Lower lobe of right lung (tissue), 2 donors: ENCODE data around the gene PHF14. TPM values are rescaled to one million over a fixed set of nuclear protein-coding genes. Genes with fewer than 3 reads are reported as not detected.

ENCODE experiments used
- ATAC-seq, 2 donors: fragments of 200-7000 bp; cut with Tn5 transposase; one replicate each; pipeline ENCODE4 v1.9.1; 2020 to 2022; ENCODE audit warnings: mild to moderate bottlenecking in 2 of 2, moderate library complexity in 2 of 2
- DNase-seq: peaks from one replicate; pipeline ENCODE4 v3.0.0-alpha.2; 2020
- H3K27ac ChIP-seq: fragments of 200-600 bp; one replicate; pipeline ENCODE4 v1.8.0; 2022
- H3K27me3 ChIP-seq: fragments of 200-600 bp; one replicate; pipeline ENCODE4 v1.8.0; 2022; ENCODE audit warnings: low read depth
- H3K36me3 ChIP-seq: fragments of 200-600 bp; one replicate; pipeline ENCODE4 v1.8.0; 2022; ENCODE audit warnings: mild to moderate bottlenecking
- H3K4me1 ChIP-seq: fragments of 200-600 bp; one replicate; pipeline ENCODE4 v1.8.0; 2022
- H3K4me3 ChIP-seq: fragments of 200-600 bp; one replicate; pipeline ENCODE4 v1.8.0; 2022; ENCODE audit warnings: mild to moderate bottlenecking
- H3K9me3 ChIP-seq: fragments of 200-600 bp; one replicate; pipeline ENCODE4 v1.8.0; 2022
- intact Hi-C: fragments of 100-400 bp; cut with DNase I; formaldehyde crosslinking; loops from one replicate; pipeline ENCODE4 v1.11.0; 2022
- total RNA-seq: library from RNA; stranded (reverse); fragmentation: NEBNext Ultra II Directional; extraction: Animal tissue kit (Norgen Biotek cat#: 25700); gene quantifications from one replicate; pipeline ENCODE4 v1.2.1, GENCODE V29; 2021
- TF ChIP-seq, protein P1 (sequence below): fragments of 200-600 bp; IDR thresholded peaks from one replicate; pipeline ENCODE4 v1.8.0; 2022; ENCODE audit warnings: antibody characterized with exemption, mild to moderate bottlenecking
- donor health status: DM: no; HTN: yes; CAD: no; lungs with severe emphysema.

Gene PHF14
- total RNA-seq, 1 donor from 2014 or later, result 27.9 TPM

DNA sequence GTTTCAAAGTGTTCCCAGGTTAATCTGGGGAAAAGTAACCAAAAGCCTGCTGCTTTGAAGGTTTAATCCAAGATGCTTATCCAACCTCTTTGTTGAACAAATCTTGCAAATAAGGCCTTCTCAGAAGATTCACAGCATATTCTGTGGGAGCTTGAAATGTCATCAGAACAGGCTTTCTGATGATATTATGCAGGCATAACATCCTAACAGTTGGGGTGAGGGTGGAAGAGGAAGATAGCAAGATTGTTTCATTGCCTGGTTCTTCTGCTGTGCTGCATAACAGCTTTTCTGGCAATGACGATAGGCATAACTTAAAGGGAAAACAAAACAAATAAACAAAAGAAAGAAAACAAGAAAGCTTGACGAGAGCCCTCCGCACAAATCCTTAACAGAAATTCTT, 217.4 kb downstream of the PHF14 start:
- ATAC-seq, result no peak
- no peaks in the 10 kb centered on the region for H3K9me3 ChIP-seq
- H3K27ac ChIP-seq, result no peak overlapping the region
- intact Hi-C loops, result no loop called here
- TF ChIP-seq, protein P1, sequence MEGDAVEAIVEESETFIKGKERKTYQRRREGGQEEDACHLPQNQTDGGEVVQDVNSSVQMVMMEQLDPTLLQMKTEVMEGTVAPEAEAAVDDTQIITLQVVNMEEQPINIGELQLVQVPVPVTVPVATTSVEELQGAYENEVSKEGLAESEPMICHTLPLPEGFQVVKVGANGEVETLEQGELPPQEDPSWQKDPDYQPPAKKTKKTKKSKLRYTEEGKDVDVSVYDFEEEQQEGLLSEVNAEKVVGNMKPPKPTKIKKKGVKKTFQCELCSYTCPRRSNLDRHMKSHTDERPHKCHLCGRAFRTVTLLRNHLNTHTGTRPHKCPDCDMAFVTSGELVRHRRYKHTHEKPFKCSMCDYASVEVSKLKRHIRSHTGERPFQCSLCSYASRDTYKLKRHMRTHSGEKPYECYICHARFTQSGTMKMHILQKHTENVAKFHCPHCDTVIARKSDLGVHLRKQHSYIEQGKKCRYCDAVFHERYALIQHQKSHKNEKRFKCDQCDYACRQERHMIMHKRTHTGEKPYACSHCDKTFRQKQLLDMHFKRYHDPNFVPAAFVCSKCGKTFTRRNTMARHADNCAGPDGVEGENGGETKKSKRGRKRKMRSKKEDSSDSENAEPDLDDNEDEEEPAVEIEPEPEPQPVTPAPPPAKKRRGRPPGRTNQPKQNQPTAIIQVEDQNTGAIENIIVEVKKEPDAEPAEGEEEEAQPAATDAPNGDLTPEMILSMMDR, result no peak
- H3K27me3 ChIP-seq, result no peaks in the 10 kb centered on the region
- H3K36me3 ChIP-seq, result no peaks in the 10 kb centered on the region
- no peaks in the 10 kb centered on the region for H3K4me1 ChIP-seq
- no peak overlapping the region for H3K4me3 ChIP-seq
- no peak for DNase-seq

DNA sequence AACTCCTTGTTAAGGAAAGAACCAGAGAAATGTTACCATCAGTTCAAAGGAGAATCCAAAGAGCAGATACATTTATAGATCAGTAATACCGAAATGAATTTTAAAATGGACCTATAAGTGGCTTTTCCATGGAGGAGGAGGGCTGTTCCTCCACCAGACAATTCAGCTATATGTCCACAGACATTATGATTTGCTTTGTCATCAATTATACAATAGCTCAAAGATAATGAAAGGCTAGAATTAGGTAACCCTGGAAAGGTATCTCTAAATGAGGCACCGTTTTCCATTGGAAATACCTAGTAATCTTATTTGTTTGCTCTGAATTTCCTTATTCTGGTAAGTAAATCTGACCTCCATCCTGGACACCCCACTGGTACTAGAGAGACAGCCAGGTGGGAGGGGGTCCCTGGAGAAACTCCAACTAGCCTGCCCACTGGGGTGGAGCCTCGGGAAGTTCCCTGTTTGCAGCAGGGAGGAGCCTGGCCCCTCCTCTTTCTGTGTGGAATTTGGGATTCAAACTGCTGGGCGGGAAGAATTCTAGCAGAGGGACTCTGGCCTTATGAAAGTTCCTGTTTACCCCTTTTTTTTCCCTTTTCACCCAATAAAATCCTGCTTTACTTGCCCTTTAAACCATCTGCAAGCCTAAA, 218.0 kb downstream of the PHF14 start:
- ATAC-seq, result no peak
- Histone ChIP-seq H3K9me3 (no peaks in the 10 kb centered on the region), H3K4me3 (no peak overlapping the region), H3K4me1 (no peaks in the 10 kb centered on the region), H3K36me3 (no peaks in the 10 kb centered on the region), H3K27ac (no peak overlapping the region), H3K27me3 (no peaks in the 10 kb centered on the region)
- DNase-seq, result no peak
- intact Hi-C loops, result no loop called here
- TF ChIP-seq, protein P1, result no peak

DNA sequence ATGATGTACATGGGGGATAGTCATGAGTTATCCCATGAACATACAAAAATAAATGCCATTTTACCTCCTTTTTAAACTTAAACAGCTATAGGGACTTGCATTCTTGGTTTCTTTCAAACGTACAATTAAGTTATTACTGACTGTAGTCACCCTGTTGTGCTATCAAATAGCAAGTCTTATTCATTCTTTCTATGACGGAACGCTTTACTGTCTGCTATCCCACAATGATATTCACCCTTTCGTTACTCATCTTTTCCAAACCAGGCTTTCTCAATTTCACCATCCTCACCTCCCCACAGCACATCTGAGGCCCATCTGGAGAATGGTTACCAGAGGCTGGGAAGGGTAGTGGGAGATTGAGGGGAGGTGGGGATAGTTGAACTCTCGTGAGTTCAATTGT, 218.8 kb downstream of the PHF14 start:
- ATAC-seq, result no peak
- peak overlapping the region; percentile 41 for H3K27ac ChIP-seq
- no peaks in the 10 kb centered on the region for H3K9me3 ChIP-seq
- H3K36me3 ChIP-seq, result no peaks in the 10 kb centered on the region
- intact Hi-C loops, result no loop called here
- TF ChIP-seq, protein P1, result no peak
- no peaks in the 10 kb centered on the region for H3K4me1 ChIP-seq
- no peak for DNase-seq
- peak overlapping the region; percentile 41 for H3K4me3 ChIP-seq
- no peaks in the 10 kb centered on the region for H3K27me3 ChIP-seq

DNA sequence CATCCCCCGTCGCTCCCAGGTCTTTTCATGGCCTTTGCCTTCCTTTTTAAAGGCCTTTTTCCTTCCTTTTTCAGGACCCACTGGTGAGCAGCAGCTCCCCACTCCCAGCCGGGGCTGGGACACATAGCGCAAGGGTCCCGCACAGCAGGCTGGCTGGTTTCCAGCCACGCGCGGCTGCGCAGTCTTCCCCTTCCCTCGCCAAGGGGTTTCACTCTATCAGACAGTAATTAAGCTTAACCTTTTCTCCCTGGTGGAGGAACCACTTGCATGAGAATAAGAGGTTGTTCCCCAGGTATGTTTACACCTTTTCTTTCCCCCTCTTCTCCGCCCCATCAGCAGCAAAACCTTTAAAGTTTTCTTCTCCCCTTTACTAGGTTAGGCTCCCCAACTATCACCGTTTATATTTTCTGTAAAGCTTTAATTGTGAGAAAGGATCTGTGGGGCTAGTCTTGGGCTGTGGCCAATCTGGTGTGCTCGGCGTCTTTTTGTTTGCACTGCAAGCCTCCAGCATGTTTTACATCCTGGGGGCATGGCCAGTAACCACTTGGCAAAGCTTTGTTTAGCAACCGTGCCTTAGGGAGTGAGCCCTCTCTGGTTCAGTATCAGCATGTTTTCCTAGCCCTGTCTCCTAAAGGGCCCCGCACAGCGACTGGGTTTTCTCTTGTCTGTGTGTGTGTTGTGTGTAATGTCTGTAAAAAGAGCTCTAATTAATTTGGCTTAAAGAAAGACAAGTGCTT, 219.6 kb downstream of the PHF14 start:
- peak overlapping the region; percentile 41 for H3K4me3 ChIP-seq
- peak overlapping the region; percentile 41 for H3K27ac ChIP-seq
- ATAC-seq (peak; percentile 84 to 86), DNase-seq (peak; percentile 52)
- no peaks in the 10 kb centered on the region for H3K9me3 ChIP-seq
- H3K27me3 ChIP-seq, result no peaks in the 10 kb centered on the region
- intact Hi-C loops, result no loop called here
- no peaks in the 10 kb centered on the region for H3K4me1 ChIP-seq
- TF ChIP-seq, protein P1, result no peak
- no peaks in the 10 kb centered on the region for H3K36me3 ChIP-seq

DNA sequence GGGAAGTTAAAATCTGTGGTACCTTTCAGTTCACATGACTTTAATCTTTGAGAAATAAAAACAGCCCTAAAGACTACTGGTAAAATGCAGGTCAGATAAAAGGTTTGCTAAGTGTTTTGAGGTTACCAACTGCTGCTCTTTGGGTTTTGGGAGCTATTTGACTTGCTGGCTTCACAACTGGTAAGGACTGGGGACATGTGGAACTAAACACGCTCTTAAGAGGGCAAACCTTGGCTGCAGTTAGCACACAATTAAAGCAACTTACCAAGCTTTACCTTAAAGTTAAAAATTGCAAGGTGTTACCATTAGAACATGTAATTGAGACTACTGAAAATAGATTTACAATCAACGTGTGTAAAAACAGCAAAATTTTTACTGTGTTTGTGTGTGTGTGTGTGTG, 220.2 kb downstream of the PHF14 start:
- DNase-seq (no peak), ATAC-seq (peak in 1 of 2 donors; percentile 46)
- TF ChIP-seq, protein P1, result no peak
- Histone ChIP-seq H3K27ac (peak overlapping the region; percentile 41), H3K36me3 (no peaks in the 10 kb centered on the region), H3K27me3 (no peaks in the 10 kb centered on the region), H3K4me1 (no peaks in the 10 kb centered on the region), H3K4me3 (peak overlapping the region; percentile 41), H3K9me3 (no peaks in the 10 kb centered on the region)
- intact Hi-C loops, result no loop called here
